IMR-90 (cell line): ENCODE results near the gene UBE3B. TPM values are rescaled to one million over a fixed set of nuclear protein-coding genes. Genes with fewer than 3 reads are reported as not detected.

Source experiments
- ATAC-seq: fragments of 200-7000 bp; cut with Tn5 transposase; 2 replicates; pipeline ENCODE4 v1.9.1; 2020; ENCODE audit warnings: low read depth, mild to moderate bottlenecking, moderate library complexity
- BruUV-seq: library from RNA; stranded (reverse); fragments of 400-500 nt; replicated peaks from 2 replicates; lab custom pipeline; 2021; lab: Mats Ljungman, UMichigan
- CTCF ChIA-PET: fragments of 300-600 bp; formaldehyde crosslinking; extraction: SDS; loops from one replicate; lab custom pipeline; 2021; ENCODE audit warnings: antibody characterized with exemption; lab: Yijun Ruan, JAX
- POLR2A ChIA-PET: fragments of 300-600 bp; sonication (Branson Sonifier 250); formaldehyde crosslinking; loops from one replicate; lab custom pipeline; 2022; ENCODE audit warnings: antibody characterized with exemption; ENCODE audit not compliant: unreplicated experiment; lab: Charles Lee
- DNase-seq: peaks from one replicate; pipeline ENCODE4 v3.0.0; 2013
- H2AFZ ChIP-seq: replicated peaks from 2 replicates; pipeline ENCODE3; 2013; ENCODE audit warnings: low read length, mild to moderate bottlenecking; ENCODE audit not compliant: poor library complexity
- H2AK5ac ChIP-seq: 2 replicates; pipeline ENCODE4 v1.6.1; 2013; ENCODE audit warnings: low read depth, low read length, inconsistent platforms
- H2AK9ac ChIP-seq: replicated peaks from 2 replicates; pipeline ENCODE3; 2013; ENCODE audit warnings: mild to moderate bottlenecking, low read depth, low read length, moderate library complexity; ENCODE audit not compliant: poor library complexity
- H2BK120ac ChIP-seq: 2 replicates; pipeline ENCODE4 v1.6.1; 2013; ENCODE audit warnings: low read depth, low read length, inconsistent platforms
- H2BK15ac ChIP-seq: 3 replicates; pipeline ENCODE4 v1.6.1; 2013; ENCODE audit warnings: low read depth, low read length, inconsistent platforms
- H2BK20ac ChIP-seq: 2 replicates; pipeline ENCODE4 v1.6.1; 2013; ENCODE audit warnings: low read depth, mild to moderate bottlenecking, inconsistent platforms, low read length, moderate library complexity
- H2BK5ac ChIP-seq: 2 replicates; pipeline ENCODE4 v1.6.1; 2013; ENCODE audit warnings: mild to moderate bottlenecking, low read depth, low read length, inconsistent platforms; ENCODE audit not compliant: poor library complexity, severe bottlenecking
- H3K14ac ChIP-seq: replicated peaks from 2 replicates; pipeline ENCODE4 v1.6.1; 2013; ENCODE audit warnings: low read depth, low read length, inconsistent platforms
- H3K18ac ChIP-seq: 2 replicates; pipeline ENCODE4 v1.6.1; 2013; ENCODE audit warnings: low read depth, low read length, control low read depth
- H3K23ac ChIP-seq: 2 replicates; pipeline ENCODE4 v1.6.1; 2013; ENCODE audit warnings: low read depth, low read length, inconsistent platforms
- H3K27ac ChIP-seq: 2 replicates; pipeline ENCODE4 v1.5.1; 2013; ENCODE audit warnings: mild to moderate bottlenecking, control low read depth, low read length; ENCODE audit not compliant: insufficient read depth
- H3K27me3 ChIP-seq: 2 replicates; pipeline ENCODE4 v1.6.1; 2013; ENCODE audit warnings: low read length; ENCODE audit not compliant: control insufficient read depth, insufficient read depth
- H3K36me3 ChIP-seq: 2 replicates; pipeline ENCODE4 v1.6.1; 2013; ENCODE audit warnings: low read length, mixed read lengths; ENCODE audit not compliant: control insufficient read depth, insufficient read depth
- H3K4ac ChIP-seq: 2 replicates; pipeline ENCODE4 v1.6.1; 2013; ENCODE audit warnings: low read depth, low read length, inconsistent platforms
- H3K4me1 ChIP-seq: 2 replicates; pipeline ENCODE4 v1.6.1; 2013; ENCODE audit warnings: low read length, mixed read lengths; ENCODE audit not compliant: control insufficient read depth, insufficient read depth
- H3K4me2 ChIP-seq: 2 replicates; pipeline ENCODE4 v1.6.1; 2013; ENCODE audit warnings: low read depth, mild to moderate bottlenecking, control low read depth, low read length, moderate library complexity
- H3K4me3 ChIP-seq: 2 replicates; pipeline ENCODE4 v1.5.1; 2013; ENCODE audit warnings: low read depth, mild to moderate bottlenecking, control low read depth, low read length, moderate library complexity; ENCODE audit not compliant: insufficient read depth
- H3K56ac ChIP-seq: 2 replicates; pipeline ENCODE4 v1.6.1; 2013; ENCODE audit warnings: low read length, inconsistent platforms; ENCODE audit not compliant: insufficient read depth; ENCODE audit errors: extremely low read depth
- H3K79me1 ChIP-seq, 2 experiments: 2 replicates each; pipeline ENCODE4 v1.6.1; 2013; ENCODE audit warnings: low read length in 2 of 2, inconsistent platforms in 1 of 2, low read depth in 1 of 2
- H3K9ac ChIP-seq: 2 replicates; pipeline ENCODE4 v1.6.1; 2013; ENCODE audit warnings: low read depth, low read length, control low read depth
- H3K9me1 ChIP-seq: 2 replicates; pipeline ENCODE4 v1.6.1; 2013; ENCODE audit warnings: low read length, inconsistent platforms; ENCODE audit not compliant: insufficient read depth
- H3K9me3 ChIP-seq: 2 replicates; pipeline ENCODE4 v1.6.1; 2013; ENCODE audit warnings: low read length; ENCODE audit not compliant: control insufficient read depth, insufficient read depth
- H4K20me1 ChIP-seq: 2 replicates; pipeline ENCODE4 v1.6.1; 2013; ENCODE audit warnings: low read length, inconsistent platforms; ENCODE audit not compliant: insufficient read depth
- H4K5ac ChIP-seq: 2 replicates; pipeline ENCODE4 v1.6.1; 2013; ENCODE audit warnings: mild to moderate bottlenecking, low read depth, low read length, control low read depth
- H4K8ac ChIP-seq, 2 experiments: 2 replicates each; pipeline ENCODE4 v1.6.1; 2013; ENCODE audit warnings: low read depth in 2 of 2, low read length in 2 of 2, control low read depth in 1 of 2, inconsistent platforms in 1 of 2
- H4K91ac ChIP-seq: 2 replicates; pipeline ENCODE4 v1.6.1; 2013; ENCODE audit warnings: low read depth, low read length, inconsistent platforms; ENCODE audit not compliant: insufficient read depth
- ELK1 ChIP-seq: fragments of 150-350 bp; IDR thresholded peaks from 2 replicates; pipeline ENCODE4 v1.6.1; 2016; ENCODE audit warnings: low read depth, mild to moderate bottlenecking, low read length, moderate library complexity, borderline replicate concordance
- FOS ChIP-seq: fragments of 150-350 bp; IDR thresholded peaks from 2 replicates; pipeline ENCODE4 v1.6.1; 2016; ENCODE audit warnings: low read depth, low read length
- MAZ ChIP-seq: IDR thresholded peaks from 2 replicates; pipeline ENCODE4 v1.6.1; 2012; ENCODE audit warnings: low read depth, mild to moderate bottlenecking, low read length, improper control_type of control experiment, moderate library complexity, borderline replicate concordance
- MXI1 ChIP-seq: IDR thresholded peaks from 2 replicates; pipeline ENCODE4 v1.6.1; 2012; ENCODE audit warnings: low read depth, mild to moderate bottlenecking, low read length, moderate library complexity, borderline replicate concordance
- NFE2L2 ChIP-seq: fragments of 150-350 bp; IDR thresholded peaks from 2 replicates; pipeline ENCODE4 v1.6.1; 2016; ENCODE audit warnings: low read depth, mild to moderate bottlenecking, low read length
- POLR2A ChIP-seq: IDR thresholded peaks from 2 replicates; pipeline ENCODE4 v1.6.1; 2012; ENCODE audit warnings: mild to moderate bottlenecking, low read depth, low read length
- RCOR1 ChIP-seq: IDR thresholded peaks from 2 replicates; pipeline ENCODE4 v1.6.1; 2012; ENCODE audit warnings: mild to moderate bottlenecking, low read length, improper control_type of control experiment; ENCODE audit not compliant: insufficient replicate concordance
- SMC3 ChIP-seq: fragments of 150-350 bp; IDR thresholded peaks from 2 replicates; pipeline ENCODE4 v1.6.1; 2016; ENCODE audit warnings: low read depth, mild to moderate bottlenecking, antibody characterized with exemption, low read length, moderate library complexity
- WGBS, 2 experiments: methylation state at CpG; one replicate each; pipeline versions ENCODE4 v1.1.5 to v1.1.7; 2013; ENCODE audit warnings: missing lambda C conversion rate in 2 of 2; ENCODE audit not compliant: insufficient read length in 1 of 2; ENCODE audit errors: extremely low coverage in 2 of 2; 5-methylcytosine and 5-hydroxymethylcytosine counted together
- dilution Hi-C: fragments of 300-500 bp; cut with HindIII; formaldehyde crosslinking; loops from one replicate; pipeline ENCODE4 v1.14.3; 2018; ENCODE audit warnings: low sequenced_read_pairs; ENCODE audit not compliant: unreplicated experiment
- in situ Hi-C: fragments of 300-500 bp; cut with MboI; formaldehyde crosslinking; loops from 3 replicates; pipeline ENCODE4 v1.14.3; 2019; ENCODE audit warnings: low sequenced_read_pairs, inconsistent platforms, mixed read lengths
- intact Hi-C: fragments of 100-400 bp; cut with micrococcal nuclease; formaldehyde crosslinking; loops from 2 replicates; pipeline ENCODE4 v1.10.0; 2022
- polyA plus RNA-seq, 3 experiments: library from polyadenylated mRNA; depleted of rRNA; stranded (reverse); fragments of >200 nt; gene quantifications; 2 replicates each; pipeline ENCODE4 v1.2.3, GENCODE V29; 2012; ENCODE audit warnings: low replicate concordance in 1 of 3
- total RNA-seq: library from RNA; depleted of rRNA; stranded (reverse); fragments of >200 nt; gene quantifications from 2 replicates; pipeline ENCODE4 v1.2.3, GENCODE V29; 2012
- TF ChIP-seq, protein P1 (sequence below): fragments of 150-350 bp; IDR thresholded peaks from 2 replicates; pipeline ENCODE4 v1.6.1; 2017; ENCODE audit warnings: mild to moderate bottlenecking, antibody characterized with exemption, low read length, low read depth
- TF ChIP-seq, protein P2 (sequence below): conservative IDR thresholded peaks from 2 replicates; pipeline ENCODE4 v1.5.1; 2012; ENCODE audit warnings: mild to moderate bottlenecking, low read depth, low read length, improper control_type of control experiment

The UBE3B gene
- total and polyA plus RNA-seq, 2 of the 4 experiments (the other 2 are of a cell fraction) = 18.8 to 24.9 TPM

- Histone ChIP-seq H2AFZ (no peak overlapping the region), H3K4ac (peak overlapping the region; percentile 99), H3K56ac (peak overlapping the region; percentile 99), H4K20me1 (peaks cover 12% of the 10 kb centered on the region; the same call in 1 of the 2 replicates), H2BK20ac (peak overlapping the region; percentile 92), H3K27ac (peak overlapping the region; percentile 92), H3K4me1 (peaks cover 46% of the 10 kb centered on the region), H3K4me2 (peak overlapping the region; percentile 71), H2AK5ac (peak overlapping the region; percentile 98), H4K8ac (peak overlapping the region; percentile 87 to 97), H2BK120ac (peak overlapping the region; percentile 97), H3K9ac (peak overlapping the region; percentile 85), H4K5ac (peak overlapping the region; percentile 90), H4K91ac (peak overlapping the region; percentile 98), H2BK5ac (peak overlapping the region; percentile 98), H3K27me3 (no peaks in the 10 kb centered on the region), H3K9me3 (no peaks in the 10 kb centered on the region), H3K23ac (peak overlapping the region; percentile 95), H2AK9ac (peak overlapping the region; percentile 86), H3K36me3 (peaks cover 41% of the 10 kb centered on the region), H3K4me3 (peak overlapping the region; percentile 9; the same call in 1 of the 2 replicates), H3K9me1 (peaks cover 47% of the 10 kb centered on the region), H2BK15ac (peak overlapping the region; percentile 87), H3K18ac (peak overlapping the region; percentile 87), H3K79me1 (peaks cover 25 to 78% of the 10 kb centered on the region in 2 experiments; a peak in 3 of 4 replicates), H3K14ac (peak overlapping the region; percentile 91)
- in situ Hi-C loops = no loop called here
- intact Hi-C loops = loop anchor here (2.0 kb wide), 1 partner anchor 13 kb away; the partner anchor contains the start of genes KCTD10 and UBE3B
- ChIA-PET CTCF (interaction anchor here (1.4 kb wide), 1 partner anchor 31 kb away, joined by 3 read pairs; no protein-coding TSS in a partner anchor), POLR2A (interaction anchor here (0.5 to 1.0 kb wide), 3 partner anchors 18 to 262 kb away, joined by 3 to 5 read pairs (median 4); no protein-coding TSS in a partner anchor)
- BruUV-seq = TSS peak; percentile 91
- TF ChIP-seq NFE2L2 (no peak), SMC3 (no peak), POLR2A (no peak), RCOR1 (no peak), ELK1 (no peak), MXI1 (no peak), FOS (no peak), MAZ (no peak)
- TF ChIP-seq, protein P1, sequence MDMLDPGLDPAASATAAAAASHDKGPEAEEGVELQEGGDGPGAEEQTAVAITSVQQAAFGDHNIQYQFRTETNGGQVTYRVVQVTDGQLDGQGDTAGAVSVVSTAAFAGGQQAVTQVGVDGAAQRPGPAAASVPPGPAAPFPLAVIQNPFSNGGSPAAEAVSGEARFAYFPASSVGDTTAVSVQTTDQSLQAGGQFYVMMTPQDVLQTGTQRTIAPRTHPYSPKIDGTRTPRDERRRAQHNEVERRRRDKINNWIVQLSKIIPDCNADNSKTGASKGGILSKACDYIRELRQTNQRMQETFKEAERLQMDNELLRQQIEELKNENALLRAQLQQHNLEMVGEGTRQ = no peak
- TF ChIP-seq, protein P2, sequence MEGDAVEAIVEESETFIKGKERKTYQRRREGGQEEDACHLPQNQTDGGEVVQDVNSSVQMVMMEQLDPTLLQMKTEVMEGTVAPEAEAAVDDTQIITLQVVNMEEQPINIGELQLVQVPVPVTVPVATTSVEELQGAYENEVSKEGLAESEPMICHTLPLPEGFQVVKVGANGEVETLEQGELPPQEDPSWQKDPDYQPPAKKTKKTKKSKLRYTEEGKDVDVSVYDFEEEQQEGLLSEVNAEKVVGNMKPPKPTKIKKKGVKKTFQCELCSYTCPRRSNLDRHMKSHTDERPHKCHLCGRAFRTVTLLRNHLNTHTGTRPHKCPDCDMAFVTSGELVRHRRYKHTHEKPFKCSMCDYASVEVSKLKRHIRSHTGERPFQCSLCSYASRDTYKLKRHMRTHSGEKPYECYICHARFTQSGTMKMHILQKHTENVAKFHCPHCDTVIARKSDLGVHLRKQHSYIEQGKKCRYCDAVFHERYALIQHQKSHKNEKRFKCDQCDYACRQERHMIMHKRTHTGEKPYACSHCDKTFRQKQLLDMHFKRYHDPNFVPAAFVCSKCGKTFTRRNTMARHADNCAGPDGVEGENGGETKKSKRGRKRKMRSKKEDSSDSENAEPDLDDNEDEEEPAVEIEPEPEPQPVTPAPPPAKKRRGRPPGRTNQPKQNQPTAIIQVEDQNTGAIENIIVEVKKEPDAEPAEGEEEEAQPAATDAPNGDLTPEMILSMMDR = no peak
- WGBS, 2 experiments = no CpG with 5 or more reads among the region's 5 CpGs
- peak; percentile 1; the same call in 1 of the 2 replicates for ATAC-seq
- dilution Hi-C loops = no loop called here
- DNase-seq = no peak
Observed at GRCh38 chr12:109463756-109464155, 13.7 kb upstream of the UBE3B start.
